ENCODE data around the gene FXN. TPM values are rescaled to one million over a fixed set of nuclear protein-coding genes. Genes with fewer than 3 reads are reported as not detected.

The FXN gene
- total RNA-seq, 5 donors from 2014 or later (not counting 1 experiment from before 2014, with no cell fraction given), result 13.1 to 20.3 (median 15.9) TPM

- Mint-ChIP-seq H3K4me1 (peaks cover 0 to 4% (median 0%) of the 10 kb centered on the region in 3 donors), H3K27ac (no peak overlapping the region), H3K27me3 (no peaks in the 10 kb centered on the region), H3K36me3 (no peaks in the 10 kb centered on the region), H3K4me3 (no peak overlapping the region), H3K9me3 (no peaks in the 10 kb centered on the region)
- H3K36me3 ChIP-seq (ENCODE audit: control insufficient read depth in 2 of 2, extremely low read depth in 1 of 2, insufficient read depth in 1 of 2, low read length in 1 of 2), result no peaks in the 10 kb centered on the region
- ChIA-PET CTCF (no interaction called here), POLR2A (no interaction called here)
- 100% methylated on average over 1 of the region's 5 CpGs for WGBS (ENCODE audit: insufficient coverage)
- no peaks in the 10 kb centered on the region for H3K9me3 ChIP-seq
- ATAC-seq (replicated peaks in 1 of 4) (no peak), DNase-seq (no peak)
- H3K27me3 ChIP-seq (replicated peaks in 1 of 2; ENCODE audit: control insufficient read depth in 2 of 2, extremely low read depth in 1 of 2, insufficient read depth in 2 of 2, low read length in 1 of 2), result no peaks in the 10 kb centered on the region
- no peak overlapping the region for H3K4me3 ChIP-seq (ENCODE audit: control insufficient read depth in 1 of 2, extremely low read depth in 1 of 2, low read length in 1 of 2)
- no peak overlapping the region for H3K27ac ChIP-seq (ENCODE audit: low read length)
- no peaks in the 10 kb centered on the region for H3K4me1 ChIP-seq (ENCODE audit: control insufficient read depth in 1 of 2, extremely low read depth in 1 of 2, insufficient read depth in 2 of 2, low read length in 2 of 2)
These were observed 104.7 kb downstream of the FXN start for GRCh38 chr9:69140123-69140735.

- Mint-ChIP-seq H3K27ac (no peak overlapping the region), H3K9me3 (no peaks in the 10 kb centered on the region), H3K27me3 (no peaks in the 10 kb centered on the region), H3K36me3 (no peaks in the 10 kb centered on the region), H3K4me3 (no peak overlapping the region), H3K4me1 (peaks cover 0 to 4% (median 0%) of the 10 kb centered on the region in 3 donors)
- no peaks in the 10 kb centered on the region for H3K4me1 ChIP-seq (ENCODE audit: control insufficient read depth in 1 of 2, extremely low read depth in 1 of 2, insufficient read depth in 2 of 2, low read length in 2 of 2)
- H3K36me3 ChIP-seq (ENCODE audit: control insufficient read depth in 2 of 2, extremely low read depth in 1 of 2, insufficient read depth in 1 of 2, low read length in 1 of 2), result no peaks in the 10 kb centered on the region
- no peak overlapping the region for H3K27ac ChIP-seq (ENCODE audit: low read length)
- no peak overlapping the region for H3K4me3 ChIP-seq (ENCODE audit: control insufficient read depth in 1 of 2, extremely low read depth in 1 of 2, low read length in 1 of 2)
- H3K27me3 ChIP-seq (replicated peaks in 1 of 2; ENCODE audit: control insufficient read depth in 2 of 2, extremely low read depth in 1 of 2, insufficient read depth in 2 of 2, low read length in 1 of 2), result no peaks in the 10 kb centered on the region
- ATAC-seq (replicated peaks in 1 of 4), result no peak
- POLR2A ChIA-PET, result interaction anchor here in 1 of 2 donors (0.5 kb wide), 1 partner anchor 130 kb away, joined by 6 read pairs; no protein-coding TSS in a partner anchor
- DNase-seq, result no peak
- CTCF ChIA-PET, result no interaction called here
- no peaks in the 10 kb centered on the region for H3K9me3 ChIP-seq
- WGBS (ENCODE audit: insufficient coverage), result 91% methylated on average over 5 of the region's 5 CpGs
These were observed 106.3 kb downstream of the FXN start for GRCh38 chr9:69141851-69142250.

GRCh38 chr9:69143291-69143690 is 107.7 kb downstream of the FXN start:
- Mint-ChIP-seq H3K27ac (no peak overlapping the region), H3K4me1 (peaks cover 0 to 4% (median 0%) of the 10 kb centered on the region in 3 donors), H3K36me3 (no peaks in the 10 kb centered on the region), H3K27me3 (no peaks in the 10 kb centered on the region), H3K9me3 (no peaks in the 10 kb centered on the region), H3K4me3 (no peak overlapping the region)
- no peaks in the 10 kb centered on the region for H3K36me3 ChIP-seq (ENCODE audit: control insufficient read depth in 2 of 2, extremely low read depth in 1 of 2, insufficient read depth in 1 of 2, low read length in 1 of 2)
- no peak overlapping the region for H3K4me3 ChIP-seq (ENCODE audit: control insufficient read depth in 1 of 2, extremely low read depth in 1 of 2, low read length in 1 of 2)
- ChIA-PET POLR2A (interaction anchor here in 1 of 2 donors (0.7 kb wide), 1 partner anchor 35 kb away, joined by 3 read pairs; no protein-coding TSS in a partner anchor), CTCF (no interaction called here)
- H3K27ac ChIP-seq (ENCODE audit: low read length), result no peak overlapping the region
- no CpG with 5 or more reads among the region's 1 CpG for WGBS (ENCODE audit: insufficient coverage)
- H3K27me3 ChIP-seq (replicated peaks in 1 of 2; ENCODE audit: control insufficient read depth in 2 of 2, extremely low read depth in 1 of 2, insufficient read depth in 2 of 2, low read length in 1 of 2), result no peaks in the 10 kb centered on the region
- H3K4me1 ChIP-seq (ENCODE audit: control insufficient read depth in 1 of 2, extremely low read depth in 1 of 2, insufficient read depth in 2 of 2, low read length in 2 of 2), result no peaks in the 10 kb centered on the region
- DNase-seq (no peak), ATAC-seq (replicated peaks in 1 of 4) (no peak)
- no peaks in the 10 kb centered on the region for H3K9me3 ChIP-seq

- Mint-ChIP-seq H3K4me1 (peaks cover 0 to 4% (median 0%) of the 10 kb centered on the region in 3 donors), H3K9me3 (no peaks in the 10 kb centered on the region), H3K27ac (no peak overlapping the region), H3K4me3 (no peak overlapping the region), H3K27me3 (no peaks in the 10 kb centered on the region), H3K36me3 (no peaks in the 10 kb centered on the region)
- Histone ChIP-seq H3K9me3 (no peaks in the 10 kb centered on the region), H3K4me1 (ENCODE audit: control insufficient read depth in 1 of 2, extremely low read depth in 1 of 2, insufficient read depth in 2 of 2, low read length in 2 of 2) (no peaks in the 10 kb centered on the region), H3K27me3 (replicated peaks in 1 of 2; ENCODE audit: control insufficient read depth in 2 of 2, extremely low read depth in 1 of 2, insufficient read depth in 2 of 2, low read length in 1 of 2) (no peaks in the 10 kb centered on the region), H3K4me3 (ENCODE audit: control insufficient read depth in 1 of 2, extremely low read depth in 1 of 2, low read length in 1 of 2) (no peak overlapping the region), H3K27ac (ENCODE audit: low read length) (no peak overlapping the region), H3K36me3 (ENCODE audit: control insufficient read depth in 2 of 2, extremely low read depth in 1 of 2, insufficient read depth in 1 of 2, low read length in 1 of 2) (no peaks in the 10 kb centered on the region)
- ATAC-seq (replicated peaks in 1 of 4) (no peak), DNase-seq (no peak)
- 100% methylated on average over 1 of the region's 8 CpGs for WGBS (ENCODE audit: insufficient coverage)
- ChIA-PET POLR2A (no interaction called here), CTCF (interaction anchor here in 1 of 2 donors (0.5 kb wide), 1 partner anchor 48 kb away, joined by 3 read pairs; no protein-coding TSS in a partner anchor)
These were observed 109.7 kb downstream of the FXN start for GRCh38 chr9:69145144-69145715.

DNA sequence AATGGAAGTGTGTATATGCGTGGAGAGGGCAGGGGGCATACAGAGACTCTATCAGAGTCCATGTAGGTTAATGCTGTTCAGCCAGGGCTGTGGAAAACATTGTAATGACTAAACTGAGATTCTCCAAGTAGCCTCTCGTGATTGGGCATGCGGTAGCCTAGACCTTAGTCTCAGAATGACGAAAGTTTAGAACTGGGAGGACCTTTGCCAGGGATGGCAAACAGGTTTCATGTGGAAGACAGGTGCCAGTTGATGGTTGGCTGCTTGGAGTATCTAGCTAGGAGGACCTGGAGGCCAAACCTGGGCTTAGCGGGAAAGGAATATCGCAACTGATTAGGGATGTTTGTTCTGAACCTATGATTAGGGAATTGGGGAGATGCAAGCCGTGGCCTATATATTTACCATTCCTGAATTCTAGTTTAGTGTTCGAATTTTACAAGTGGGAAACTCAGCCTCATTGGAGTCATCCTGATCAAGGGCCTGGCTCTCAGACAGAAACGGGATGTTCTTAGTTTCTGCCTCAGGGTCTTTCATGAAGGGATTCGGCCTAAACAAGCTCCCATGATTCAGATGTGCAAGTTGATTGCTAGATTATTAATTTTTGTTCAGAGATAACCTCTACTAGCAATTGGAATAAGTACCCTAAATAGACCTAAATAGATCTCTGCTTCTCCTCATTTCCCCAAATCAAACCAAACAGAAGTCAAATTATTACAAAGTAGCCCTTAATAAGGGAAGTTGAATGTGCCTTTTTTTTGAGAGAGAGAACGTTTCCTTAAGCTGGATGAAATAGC is 111.7 kb downstream of the FXN start:
- no peaks in the 10 kb centered on the region for H3K4me1 ChIP-seq (ENCODE audit: control insufficient read depth in 1 of 2, extremely low read depth in 1 of 2, insufficient read depth in 2 of 2, low read length in 2 of 2)
- no peak overlapping the region for H3K27ac Mint-ChIP-seq
- ChIA-PET CTCF (no interaction called here), POLR2A (no interaction called here)
- H3K9me3 Mint-ChIP-seq, result no peaks in the 10 kb centered on the region
- no peaks in the 10 kb centered on the region for H3K27me3 ChIP-seq (replicated peaks in 1 of 2; ENCODE audit: control insufficient read depth in 2 of 2, extremely low read depth in 1 of 2, insufficient read depth in 2 of 2, low read length in 1 of 2)
- peaks cover 7% of the 10 kb centered on the region for H3K36me3 Mint-ChIP-seq
- ATAC-seq (replicated peaks in 1 of 4) (no peak), DNase-seq (no peak)
- no peaks in the 10 kb centered on the region for H3K36me3 ChIP-seq (ENCODE audit: control insufficient read depth in 2 of 2, extremely low read depth in 1 of 2, insufficient read depth in 1 of 2, low read length in 1 of 2)
- H3K4me3 Mint-ChIP-seq, result no peak overlapping the region
- over 99% methylated on average over 7 of the region's 11 CpGs for WGBS (ENCODE audit: insufficient coverage)
- H3K27ac ChIP-seq (ENCODE audit: low read length), result no peak overlapping the region
- no peaks in the 10 kb centered on the region for H3K27me3 Mint-ChIP-seq
- no peak overlapping the region for H3K4me3 ChIP-seq (ENCODE audit: control insufficient read depth in 1 of 2, extremely low read depth in 1 of 2, low read length in 1 of 2)
- H3K9me3 ChIP-seq, result no peaks in the 10 kb centered on the region
- peaks cover 0 to 2% (median 0%) of the 10 kb centered on the region in 3 donors for H3K4me1 Mint-ChIP-seq

DNA sequence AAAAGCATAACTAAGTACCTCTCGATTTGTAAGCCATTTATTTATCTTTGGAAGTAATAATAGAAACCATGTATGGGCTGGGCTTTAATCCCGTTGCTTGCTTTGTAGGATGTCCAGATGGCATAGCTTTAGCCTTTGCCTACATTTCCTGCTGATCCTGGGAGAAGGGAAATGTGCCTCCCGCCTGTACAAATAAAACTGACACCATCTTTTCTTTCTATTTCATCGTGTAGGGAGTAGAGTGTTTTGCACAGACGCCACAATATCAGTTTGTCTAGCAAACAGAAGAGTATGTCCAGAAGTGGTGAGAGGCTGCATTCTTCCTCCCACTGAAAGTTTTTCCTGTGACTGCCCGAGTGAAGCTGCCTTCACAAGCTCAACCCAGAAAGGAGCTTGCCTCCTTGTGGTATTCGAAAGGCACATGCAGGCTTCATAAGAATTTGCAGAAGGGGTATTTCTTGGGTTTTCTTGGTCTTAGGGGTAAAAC is 113.8 kb downstream of the FXN start:
- H3K27ac Mint-ChIP-seq, result no peak overlapping the region
- CTCF ChIA-PET, result interaction anchor here in 1 of 2 donors (1.0 kb wide), 1 partner anchor 9 kb away, joined by 3 read pairs; no protein-coding TSS in a partner anchor
- H3K27me3 Mint-ChIP-seq, result no peaks in the 10 kb centered on the region
- ATAC-seq (replicated peaks in 1 of 4) (no peak), DNase-seq (no peak)
- Histone ChIP-seq H3K4me3 (ENCODE audit: control insufficient read depth in 1 of 2, extremely low read depth in 1 of 2, low read length in 1 of 2) (no peak overlapping the region), H3K27me3 (replicated peaks in 1 of 2; ENCODE audit: control insufficient read depth in 2 of 2, extremely low read depth in 1 of 2, insufficient read depth in 2 of 2, low read length in 1 of 2) (no peaks in the 10 kb centered on the region), H3K9me3 (no peaks in the 10 kb centered on the region), H3K4me1 (ENCODE audit: control insufficient read depth in 1 of 2, extremely low read depth in 1 of 2, insufficient read depth in 2 of 2, low read length in 2 of 2) (no peaks in the 10 kb centered on the region), H3K27ac (ENCODE audit: low read length) (no peak overlapping the region), H3K36me3 (ENCODE audit: control insufficient read depth in 2 of 2, extremely low read depth in 1 of 2, insufficient read depth in 1 of 2, low read length in 1 of 2) (no peaks in the 10 kb centered on the region)
- WGBS (ENCODE audit: insufficient coverage), result 63% methylated on average over 1 of the region's 7 CpGs
- POLR2A ChIA-PET, result interaction anchor here in 1 of 2 donors (0.6 kb wide), 2 partner anchors 10 to 14 kb away, joined by 3 to 8 read pairs; no protein-coding TSS in a partner anchor
- no peak overlapping the region for H3K4me3 Mint-ChIP-seq
- H3K4me1 Mint-ChIP-seq, result no peaks in the 10 kb centered on the region
- H3K36me3 Mint-ChIP-seq, result peaks cover 9% of the 10 kb centered on the region
- H3K9me3 Mint-ChIP-seq, result no peaks in the 10 kb centered on the region
